Pons (tissue), 1 donor: Measurements from ENCODE around the gene EHD2.
"Not testable (repeated sequence)": the region's sequence is repeated elsewhere in the genome, so short reads cannot be mapped to it uniquely, and the experiment has no call there.

Experiments used
- DNase-seq: peaks from one replicate; pipeline ENCODE4 v3.0.0-alpha.2; 2016; ENCODE audit warnings: low spot score

The EHD2 gene

DNA sequence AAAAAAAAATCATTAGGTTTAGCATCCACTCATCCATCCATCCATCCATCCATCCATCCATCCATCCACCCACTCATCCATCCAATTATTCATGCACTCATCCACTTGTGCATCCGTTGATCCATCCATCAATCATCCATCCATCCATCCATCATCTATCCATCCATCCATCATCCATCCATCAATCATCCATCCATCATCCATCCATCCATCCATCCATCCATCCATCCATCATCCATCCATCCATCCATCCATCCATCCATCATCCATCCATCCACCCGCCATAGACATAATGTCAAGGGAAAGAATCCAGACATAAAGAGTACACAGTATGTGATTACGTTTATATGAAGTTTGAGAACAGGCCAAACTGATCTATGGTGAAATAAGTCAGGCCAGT, 56.3 kb downstream of the EHD2 start:
- no peak for DNase-seq

- DNase-seq = not testable (repeated sequence)
Measured at GRCh38 chr19:47771291-47771690, 58.1 kb downstream of the EHD2 start.

GRCh38 chr19:47776568-47776967, 63.3 kb downstream of the EHD2 start:
- DNase-seq = peak; percentile 73

DNA sequence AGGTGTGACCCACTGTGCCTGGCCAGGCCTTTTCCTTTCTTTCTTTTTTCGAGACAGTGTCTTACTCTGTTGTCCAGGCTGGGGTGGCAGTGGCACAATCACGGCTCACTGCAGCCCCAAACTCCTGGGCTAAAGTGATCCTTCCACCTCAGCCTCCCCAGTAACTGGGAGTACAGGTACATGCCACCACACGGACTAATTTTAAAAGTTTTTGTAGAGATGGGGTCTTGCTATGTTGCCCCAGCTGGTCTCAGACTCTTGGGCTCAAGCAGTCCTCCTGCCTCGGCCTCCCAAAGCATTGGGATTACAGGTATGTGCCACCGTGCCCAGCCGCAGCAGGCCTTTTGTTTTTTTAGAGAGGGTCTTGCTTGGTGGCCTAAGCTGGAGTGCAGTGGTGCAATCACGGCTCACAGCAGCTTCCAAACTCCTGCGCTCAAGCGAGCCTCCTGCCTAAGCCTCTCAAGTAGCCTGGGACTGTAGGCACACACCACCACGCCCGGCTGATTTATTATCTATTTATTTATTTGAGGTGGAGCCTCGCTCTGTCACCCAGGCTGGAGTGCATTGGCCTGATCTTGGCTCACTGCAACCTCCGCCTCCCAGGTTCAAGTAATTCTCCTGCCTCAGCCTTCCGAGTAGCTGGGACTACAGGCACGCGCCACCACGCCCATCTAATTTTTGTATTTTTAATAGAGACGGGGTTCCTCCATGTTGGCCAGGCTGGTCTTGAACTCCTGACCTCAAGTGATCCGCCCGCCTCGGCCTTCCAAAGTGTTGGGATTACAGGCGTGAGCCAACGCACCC, 64.2 kb downstream of the EHD2 start:
- DNase-seq = not testable (repeated sequence)

GRCh38 chr19:47778049-47778953, 65.1 kb downstream of the EHD2 start, which contains the start of gene SELENOW:
SELENOW (plus strand) TSS chr19:47778703; CDS start chr19:47778786, 83 bp downstream.
- peak; percentile 66 for DNase-seq

DNA sequence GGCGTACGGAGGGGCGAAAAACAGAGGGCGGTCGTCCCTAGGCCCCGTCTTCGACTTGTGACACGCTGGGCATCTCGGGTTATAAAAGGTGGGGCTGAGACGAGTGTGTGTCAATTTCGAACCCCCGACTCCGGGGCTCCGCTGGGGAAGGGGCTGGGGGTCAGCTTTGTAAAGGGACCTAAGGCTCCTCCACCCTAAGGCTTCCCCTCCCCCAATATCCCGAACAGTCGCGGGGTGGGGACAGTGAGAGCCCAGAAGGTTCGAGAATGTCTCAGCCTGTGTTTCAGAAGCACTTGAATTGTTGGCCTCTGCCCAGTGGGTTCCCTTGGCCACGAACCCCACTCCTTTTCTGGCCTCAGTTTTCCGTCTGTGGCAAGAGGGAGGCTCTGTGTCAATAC, 65.7 kb downstream of the EHD2 start:
- DNase-seq = peak; percentile 68

DNA sequence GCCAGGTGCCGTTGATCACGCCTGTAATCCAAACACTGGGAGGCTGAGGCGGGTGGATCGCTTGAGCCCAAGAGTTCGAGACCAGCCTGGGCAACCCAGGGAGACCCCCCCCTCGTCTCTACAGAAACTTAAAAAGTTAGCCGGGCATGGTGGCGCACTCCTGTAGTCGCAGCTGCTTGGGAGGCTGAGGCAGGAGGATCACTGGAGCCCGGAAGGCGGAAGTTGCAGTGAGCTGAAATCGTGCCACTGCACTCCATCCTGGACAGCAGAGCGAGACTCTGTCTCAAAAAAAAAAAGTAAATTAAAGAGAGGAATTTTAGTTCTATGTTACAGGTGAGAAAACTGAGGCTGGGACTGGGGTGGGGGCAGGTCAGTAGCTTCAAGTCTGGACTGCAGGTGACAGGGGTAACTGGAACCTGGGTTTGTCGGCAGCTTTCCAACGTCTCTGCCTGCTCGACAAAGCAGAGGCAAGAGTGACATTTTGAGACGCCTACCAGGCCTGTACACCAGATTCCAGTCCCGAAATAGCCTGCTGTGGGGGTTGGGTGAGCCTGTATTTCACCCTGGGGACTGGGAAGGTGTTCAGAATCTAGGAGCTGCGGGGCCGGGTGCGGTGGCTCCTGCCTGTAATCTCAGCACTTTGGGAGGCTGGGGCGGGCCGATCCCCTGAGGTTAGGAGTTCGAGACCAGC, 66.4 kb downstream of the EHD2 start:
- DNase-seq = no peak

DNA sequence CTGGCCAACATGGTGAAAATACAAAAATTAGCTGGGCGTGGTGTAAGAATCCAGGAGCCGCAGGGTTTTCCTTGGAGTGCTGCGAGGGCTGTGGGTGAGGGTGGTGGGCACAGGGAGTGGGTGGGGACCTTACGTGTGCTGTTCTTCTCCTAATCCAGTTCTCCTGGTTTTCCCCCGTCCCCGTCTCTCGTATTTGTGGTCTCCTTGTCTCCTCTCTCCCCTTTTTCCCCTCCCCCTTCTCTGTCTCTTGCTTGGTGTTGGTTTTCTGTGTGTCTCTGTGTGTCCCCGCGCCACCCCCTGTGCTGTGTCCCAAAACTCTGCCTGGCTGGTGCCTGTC, 67.0 kb downstream of the EHD2 start:
- DNase-seq = no peak

DNA sequence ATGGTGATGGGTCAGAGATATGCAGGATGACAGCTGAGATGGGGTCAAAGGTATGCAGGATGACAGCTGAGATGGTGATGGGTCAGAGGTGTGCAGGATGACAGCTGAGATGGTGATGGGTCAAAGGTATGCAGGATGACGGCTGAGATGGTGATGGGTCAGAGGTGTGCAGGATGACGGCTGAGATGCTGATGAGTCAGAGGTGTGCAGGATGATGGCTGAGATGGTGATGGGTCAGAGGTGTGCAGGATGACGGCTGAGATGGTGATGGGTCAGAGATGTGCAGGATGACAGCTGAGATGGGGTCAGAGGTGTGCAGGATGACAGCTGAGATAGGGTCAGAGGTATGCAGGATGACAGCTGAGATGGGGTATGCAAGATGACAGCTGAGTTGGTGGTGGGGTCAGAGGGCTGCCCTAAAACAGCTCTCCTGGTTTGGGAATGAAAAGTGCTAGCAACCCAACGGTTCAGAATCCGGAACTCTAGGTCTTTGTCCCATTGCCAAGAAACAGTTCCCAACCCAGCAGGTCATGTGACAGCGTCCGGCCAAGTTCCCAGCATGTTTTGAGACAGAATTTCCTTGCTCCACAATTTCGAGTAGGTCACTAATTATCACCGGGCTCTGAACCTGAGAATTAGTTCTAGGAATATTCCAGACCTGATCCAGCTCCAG, 68.5 kb downstream of the EHD2 start:
- DNase-seq = peak; percentile 81

GRCh38 chr19:47786566-47786965, 73.3 kb downstream of the EHD2 start:
- no peak for DNase-seq

GRCh38 chr19:47787307-47787706, 74.1 kb downstream of the EHD2 start:
- DNase-seq = not testable (repeated sequence)

DNA sequence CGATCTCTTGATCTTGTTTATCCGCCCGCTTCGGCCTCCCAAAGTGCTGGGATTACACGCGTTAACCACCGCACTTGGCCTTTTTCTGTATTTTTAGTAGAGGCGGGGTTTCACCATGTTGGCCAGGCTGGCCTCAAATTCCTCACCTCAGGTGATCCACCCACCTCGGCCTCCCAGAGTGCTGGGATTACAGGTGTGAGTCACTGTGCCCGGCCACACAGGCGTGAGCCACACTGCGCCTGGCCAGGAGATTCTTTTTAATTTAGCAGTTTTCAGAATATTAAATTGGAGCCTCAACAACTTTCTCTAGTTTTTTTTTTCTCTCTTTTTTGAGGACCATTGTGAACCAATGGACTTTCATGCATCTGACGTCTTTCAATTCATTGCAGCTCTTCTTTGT, 76.6 kb downstream of the EHD2 start:
- not testable (repeated sequence) for DNase-seq

DNA sequence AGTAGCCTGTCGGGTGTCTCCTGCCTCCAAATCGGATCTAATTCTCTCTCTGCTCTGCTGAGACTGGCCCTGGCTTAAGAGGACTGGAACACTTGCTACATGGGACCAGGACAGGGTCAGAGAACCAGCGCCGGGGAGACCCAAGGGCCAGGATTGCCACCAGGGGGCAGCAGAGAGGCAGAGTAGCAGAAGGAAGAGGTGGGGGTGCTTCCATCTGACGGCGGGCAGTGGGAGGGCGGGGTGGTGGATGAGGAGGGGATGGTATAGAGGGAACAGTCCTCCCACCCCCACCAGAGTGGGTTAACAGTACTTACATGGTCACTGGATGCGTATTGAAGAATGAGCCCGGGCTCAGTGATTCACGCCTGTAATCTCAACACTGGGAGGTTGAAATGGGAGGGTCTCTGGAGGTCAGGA, 77.2 kb downstream of the EHD2 start:
- DNase-seq = peak; percentile 65

GRCh38 chr19:47792616-47793015, 79.4 kb downstream of the EHD2 start:
- DNase-seq = no peak
